ENCODE results near the gene LSM10.
A peak's percentile ranks its signal among the peaks of the same experiment; 100 is the strongest.

GRCh38 chr1:36397378-36398230 is at the start of gene LSM10:
- TF ChIP-seq REST (IDR thresholded peaks at IDR 0.05; ENCODE audit: insufficient read depth in 1 of 2, low read depth in 2 of 2, low read length in 2 of 2): peak in 1 of 2 experiments; percentile 21; a peak in 1 of 4 replicates
- TF ChIP-seq POLR2AphosphoS5 (IDR thresholded peaks at IDR 0.05; ENCODE audit: low read depth, low read length): peak; percentile 90
- peak; percentile 71; the same call in 1 of the 2 replicates for TF ChIP-seq TAF1 (IDR thresholded peaks at IDR 0.05; ENCODE audit: borderline replicate concordance, insufficient read depth, low read length)
- peak; percentile 68; the same call in 1 of the 2 replicates for TF ChIP-seq SIN3A (IDR thresholded peaks at IDR 0.05; ENCODE audit: borderline replicate concordance, insufficient read depth, low read length)

Measured in PFSK-1 (cell line).